HG03045 (cell line): Measurements from ENCODE around the gene TNS2.
"Not testable (repeated sequence)": the region's sequence is repeated elsewhere in the genome, so short reads cannot be mapped to it uniquely, and the experiment has no call there.

ENCODE experiments used
- ATAC-seq: cut with Tn5 transposase; IDR thresholded peaks from one replicate; pipeline ENCODE4 v1.9.1; 2021; ENCODE audit warnings: mild to moderate bottlenecking, moderate library complexity; ENCODE audit not compliant: unreplicated experiment

TNS2 gene, protein sequence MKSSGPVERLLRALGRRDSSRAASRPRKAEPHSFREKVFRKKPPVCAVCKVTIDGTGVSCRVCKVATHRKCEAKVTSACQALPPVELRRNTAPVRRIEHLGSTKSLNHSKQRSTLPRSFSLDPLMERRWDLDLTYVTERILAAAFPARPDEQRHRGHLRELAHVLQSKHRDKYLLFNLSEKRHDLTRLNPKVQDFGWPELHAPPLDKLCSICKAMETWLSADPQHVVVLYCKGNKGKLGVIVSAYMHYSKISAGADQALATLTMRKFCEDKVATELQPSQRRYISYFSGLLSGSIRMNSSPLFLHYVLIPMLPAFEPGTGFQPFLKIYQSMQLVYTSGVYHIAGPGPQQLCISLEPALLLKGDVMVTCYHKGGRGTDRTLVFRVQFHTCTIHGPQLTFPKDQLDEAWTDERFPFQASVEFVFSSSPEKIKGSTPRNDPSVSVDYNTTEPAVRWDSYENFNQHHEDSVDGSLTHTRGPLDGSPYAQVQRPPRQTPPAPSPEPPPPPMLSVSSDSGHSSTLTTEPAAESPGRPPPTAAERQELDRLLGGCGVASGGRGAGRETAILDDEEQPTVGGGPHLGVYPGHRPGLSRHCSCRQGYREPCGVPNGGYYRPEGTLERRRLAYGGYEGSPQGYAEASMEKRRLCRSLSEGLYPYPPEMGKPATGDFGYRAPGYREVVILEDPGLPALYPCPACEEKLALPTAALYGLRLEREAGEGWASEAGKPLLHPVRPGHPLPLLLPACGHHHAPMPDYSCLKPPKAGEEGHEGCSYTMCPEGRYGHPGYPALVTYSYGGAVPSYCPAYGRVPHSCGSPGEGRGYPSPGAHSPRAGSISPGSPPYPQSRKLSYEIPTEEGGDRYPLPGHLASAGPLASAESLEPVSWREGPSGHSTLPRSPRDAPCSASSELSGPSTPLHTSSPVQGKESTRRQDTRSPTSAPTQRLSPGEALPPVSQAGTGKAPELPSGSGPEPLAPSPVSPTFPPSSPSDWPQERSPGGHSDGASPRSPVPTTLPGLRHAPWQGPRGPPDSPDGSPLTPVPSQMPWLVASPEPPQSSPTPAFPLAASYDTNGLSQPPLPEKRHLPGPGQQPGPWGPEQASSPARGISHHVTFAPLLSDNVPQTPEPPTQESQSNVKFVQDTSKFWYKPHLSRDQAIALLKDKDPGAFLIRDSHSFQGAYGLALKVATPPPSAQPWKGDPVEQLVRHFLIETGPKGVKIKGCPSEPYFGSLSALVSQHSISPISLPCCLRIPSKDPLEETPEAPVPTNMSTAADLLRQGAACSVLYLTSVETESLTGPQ (N-terminal part only)

GRCh38 chr12:53049571-53050318, at the start of gene TNS2:
TNS2 (plus strand) TSS chr12:53050065; CDS start chr12:53050186, 121 bp downstream.
- no peak for ATAC-seq

DNA sequence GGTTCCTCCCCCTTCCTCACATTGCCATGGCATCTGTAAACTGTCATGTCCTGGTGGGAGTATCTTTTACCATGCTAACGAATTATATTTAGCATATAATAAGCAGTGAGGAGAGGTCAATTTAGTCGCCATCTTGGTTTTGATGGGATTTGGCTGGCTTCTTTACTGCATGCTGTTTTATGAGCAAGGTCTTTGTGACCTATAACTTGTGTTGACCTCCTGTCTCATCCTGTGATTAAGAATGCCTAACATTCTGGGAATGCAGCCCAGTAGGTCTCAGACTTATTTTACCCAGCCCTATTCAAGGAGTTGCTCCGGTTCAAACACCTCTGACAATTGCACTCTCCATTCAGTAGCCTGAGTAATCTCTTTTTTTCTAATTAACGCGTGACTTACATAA, 45.7 kb upstream of the TNS2 start:
- ATAC-seq = no peak

- no peak for ATAC-seq
These were observed 45.3 kb upstream of the TNS2 start for GRCh38 chr12:53004582-53004981.

DNA sequence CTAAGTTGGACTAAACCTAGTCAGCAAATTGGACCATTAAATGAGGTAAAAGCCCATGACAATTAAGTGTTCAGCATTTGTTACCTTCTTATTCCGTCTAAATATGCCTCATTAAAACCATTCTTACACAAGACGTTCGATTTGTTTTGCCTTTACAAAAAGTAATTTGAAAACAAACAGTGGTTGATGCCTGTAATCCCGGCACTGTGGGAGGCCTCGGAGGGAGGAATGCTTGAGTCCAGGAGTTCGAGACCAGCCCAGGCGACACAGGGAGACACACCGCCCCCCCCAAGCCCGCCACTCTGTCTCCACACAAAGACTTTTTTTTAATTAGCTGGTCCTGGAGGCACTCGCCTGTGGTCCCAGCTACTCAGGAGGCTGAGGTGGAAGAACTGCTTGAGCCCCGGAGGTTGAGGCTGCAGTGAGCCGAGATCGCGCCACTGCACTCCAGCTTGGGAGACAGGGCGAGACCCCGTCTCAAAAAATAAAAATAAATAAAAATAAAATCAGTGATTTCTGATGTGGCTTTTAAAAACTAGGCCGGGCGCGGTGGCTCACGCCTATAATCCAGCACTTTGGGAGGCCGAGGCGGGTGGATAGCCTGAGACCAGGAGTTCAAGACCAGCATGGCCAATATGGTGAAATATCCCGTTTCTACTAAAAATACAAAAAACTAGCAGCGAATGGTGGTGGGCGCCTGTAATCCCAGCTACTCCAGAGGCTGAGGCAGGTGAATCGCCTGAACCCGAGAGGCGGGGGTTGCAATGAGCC, 44.5 kb upstream of the TNS2 start:
- no peak for ATAC-seq

DNA sequence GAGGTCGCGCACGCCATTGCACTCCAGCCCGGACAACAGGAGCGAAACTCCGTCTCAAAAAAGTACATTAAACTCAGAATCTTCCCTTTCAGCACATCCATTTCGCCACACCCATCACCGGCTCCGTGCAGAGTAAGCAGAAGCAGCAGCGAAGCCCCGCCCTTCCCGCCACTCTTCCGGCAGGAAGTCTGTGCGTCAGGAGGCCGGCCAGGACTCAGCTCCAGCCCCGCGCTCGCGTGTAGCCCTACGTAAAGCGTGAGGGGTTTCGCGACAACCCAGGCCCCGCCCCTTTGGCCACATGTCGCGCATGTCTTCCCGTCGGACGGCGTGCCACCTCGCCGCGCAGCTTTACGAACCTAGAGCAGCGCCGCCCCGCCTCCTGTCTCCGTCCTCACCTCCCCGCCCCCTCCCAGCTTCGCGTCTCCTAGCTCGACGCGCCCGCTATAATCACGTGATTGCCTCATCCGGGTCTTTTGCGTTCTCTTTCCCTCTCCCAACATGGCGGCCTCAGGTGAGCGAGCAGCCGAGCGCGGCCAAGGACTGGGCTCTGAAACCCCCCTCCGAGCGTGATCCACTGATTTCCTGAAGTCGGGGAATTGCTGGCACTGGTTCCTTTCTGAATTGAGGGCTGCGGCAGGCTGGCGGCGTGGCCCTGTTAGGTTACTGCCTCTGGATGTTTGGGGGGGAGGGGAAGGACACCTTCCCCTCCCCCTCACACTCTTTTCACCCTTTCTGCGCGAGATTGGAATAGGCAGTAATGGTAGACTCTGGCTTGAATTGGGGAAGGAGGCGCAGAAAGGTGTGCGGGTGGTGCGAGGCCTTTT, 43.7 kb upstream of the TNS2 start, which contains the start of gene EIF4B:
EIF4B (plus strand) TSS at position 471 of the 824 bp plus-strand sequence; CDS start at position 499, 28 bp downstream.
- ATAC-seq = peak; percentile 92

DNA sequence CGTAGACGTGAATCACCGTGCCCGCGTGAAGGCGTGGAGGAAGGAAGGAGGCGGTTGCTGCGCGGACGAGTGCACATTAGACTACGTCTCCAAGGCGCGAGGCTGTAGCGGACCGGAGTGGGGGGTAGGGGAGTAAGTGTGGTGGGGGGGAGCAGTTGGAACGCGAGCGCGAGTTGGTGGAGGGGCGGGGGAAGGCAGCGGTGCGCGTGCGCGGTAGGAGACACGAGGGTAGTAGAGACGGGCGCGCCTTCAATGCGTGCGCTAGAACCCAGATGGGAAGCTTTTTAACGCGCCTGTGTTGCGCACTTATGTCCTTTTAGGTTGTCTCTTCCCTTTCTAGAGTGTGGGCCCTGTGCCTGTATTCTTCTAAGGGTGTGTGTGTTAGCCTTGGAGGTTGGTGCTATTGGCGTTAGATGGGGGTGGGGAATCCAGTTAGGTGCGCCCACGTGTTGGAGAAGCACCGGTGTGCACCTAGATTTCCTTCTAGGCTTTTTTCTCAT, 43.0 kb upstream of the TNS2 start:
- ATAC-seq = no peak

DNA sequence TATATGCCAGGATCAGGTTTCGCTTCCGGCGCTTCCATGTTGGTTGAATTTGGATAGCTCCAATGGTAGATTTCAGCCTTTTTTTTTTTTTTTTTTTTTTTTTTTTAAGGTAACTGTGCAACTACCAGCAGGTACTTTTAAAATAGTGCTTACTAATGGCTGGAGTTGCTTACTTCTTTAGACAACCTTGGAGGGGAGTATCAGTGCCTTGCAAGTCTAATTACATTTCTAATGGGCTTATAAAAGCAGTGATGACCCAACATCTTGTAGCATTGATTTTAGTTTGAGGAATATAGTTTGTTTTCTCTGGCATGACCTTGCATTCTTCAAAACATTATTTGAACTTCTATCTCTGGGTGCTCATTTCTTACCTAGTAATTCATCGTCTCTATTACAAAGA, 42.5 kb upstream of the TNS2 start:
- no peak for ATAC-seq

DNA sequence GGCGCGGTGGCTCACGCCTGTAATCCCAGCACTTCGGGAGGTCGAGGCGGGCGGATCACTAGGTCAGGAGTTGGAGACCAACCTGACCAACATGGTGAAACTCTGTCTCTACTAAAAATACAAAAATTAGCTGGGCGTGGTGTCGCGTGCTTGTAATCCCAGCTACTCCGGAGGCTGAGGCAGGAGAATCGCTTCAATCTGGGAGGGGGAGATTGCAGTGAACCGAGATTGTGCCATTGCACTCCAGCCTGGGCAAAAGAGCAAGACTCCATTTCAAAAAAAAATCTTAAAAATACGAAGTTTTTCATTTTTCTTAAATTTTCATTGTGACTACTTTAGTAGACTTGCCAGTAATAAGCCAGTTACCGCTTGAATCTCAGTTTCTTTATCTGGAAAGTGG, 41.1 kb upstream of the TNS2 start:
- not testable (repeated sequence) for ATAC-seq

DNA sequence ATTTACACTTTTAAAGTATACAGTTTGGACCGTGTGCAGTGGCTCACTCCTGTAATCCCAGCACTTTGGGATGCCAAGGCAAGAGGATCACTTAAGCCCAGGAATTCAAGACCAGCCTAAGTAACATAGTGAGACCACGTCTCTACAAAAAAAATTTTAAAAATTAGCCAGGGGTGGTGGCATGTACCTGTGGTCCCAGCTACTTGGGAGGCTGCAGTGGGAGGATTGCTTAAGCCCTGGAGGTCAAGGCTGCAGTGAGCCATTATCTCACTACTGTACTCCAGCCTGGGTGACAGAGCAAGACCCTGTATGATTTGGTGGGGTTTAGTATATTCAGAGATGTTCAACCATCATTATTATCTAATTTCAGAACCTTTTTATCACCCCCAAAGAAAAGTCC, 38.9 kb upstream of the TNS2 start:
- no peak for ATAC-seq

DNA sequence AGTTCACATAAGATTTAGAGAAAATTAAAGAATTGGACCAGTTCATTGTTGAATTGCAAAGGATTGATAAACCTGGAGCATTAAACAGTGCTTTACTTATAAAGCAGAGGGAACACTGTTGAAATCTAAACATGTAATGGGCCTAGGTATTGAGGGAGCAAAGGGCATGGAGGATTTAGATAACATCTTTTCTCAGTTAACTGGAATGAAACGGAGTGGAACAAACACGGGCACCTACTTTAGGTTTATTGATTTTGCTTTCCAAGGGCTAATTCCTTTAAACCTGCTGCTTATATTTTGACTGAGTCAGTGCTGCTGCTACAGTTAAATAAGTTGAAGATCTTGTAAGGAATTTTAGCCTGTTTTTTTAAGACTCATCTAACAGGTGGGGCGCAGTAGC, 38.0 kb upstream of the TNS2 start:
- no peak for ATAC-seq

DNA sequence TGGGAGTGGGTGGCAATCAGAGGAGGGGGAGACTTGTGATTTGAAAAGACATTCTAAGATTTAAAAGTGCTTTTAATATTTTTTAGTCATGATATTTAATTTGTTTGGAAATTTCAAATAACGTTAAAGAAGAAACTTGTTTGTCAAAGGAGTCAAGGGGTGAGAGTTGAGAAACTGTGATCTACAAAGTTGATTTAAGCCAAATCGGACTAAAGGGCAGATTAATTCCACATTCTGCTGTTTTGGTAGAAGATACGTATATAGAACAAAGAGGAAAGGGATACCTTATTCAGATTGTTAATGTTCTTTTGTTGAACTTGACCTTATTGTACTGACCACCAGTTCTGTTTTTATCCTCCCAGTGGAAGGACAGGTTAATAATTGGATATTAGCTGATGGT, 36.9 kb upstream of the TNS2 start:
- no peak for ATAC-seq

DNA sequence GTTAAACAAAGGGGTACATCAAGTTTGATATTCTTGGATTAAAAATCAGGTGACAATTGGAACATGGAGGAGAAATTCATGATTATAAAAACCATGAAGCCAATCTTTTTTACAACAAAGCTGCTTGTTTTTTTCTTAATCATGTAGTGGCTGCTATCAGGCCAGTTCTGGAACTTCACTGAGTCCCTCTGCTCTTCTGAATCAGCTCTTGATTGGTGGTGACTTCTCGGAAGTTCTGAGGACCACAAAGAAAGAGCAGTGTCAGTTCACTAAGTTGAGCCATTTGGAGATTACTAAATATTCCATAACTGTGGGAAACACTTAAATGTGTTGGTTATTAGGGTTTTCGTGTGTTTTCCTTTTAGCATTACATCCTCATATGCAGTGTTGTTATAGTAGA, 35.2 kb upstream of the TNS2 start:
- no peak for ATAC-seq

GRCh38 chr12:53025250-53025649, 24.6 kb upstream of the TNS2 start:
- ATAC-seq = no peak

- not testable (repeated sequence) for ATAC-seq
These were observed 22.9 kb upstream of the TNS2 start for GRCh38 chr12:53027014-53027413.

GRCh38 chr12:53031616-53032015, 18.2 kb upstream of the TNS2 start:
- ATAC-seq = no peak

GRCh38 chr12:53033832-53034231, 16.0 kb upstream of the TNS2 start:
- ATAC-seq = not testable (repeated sequence)

DNA sequence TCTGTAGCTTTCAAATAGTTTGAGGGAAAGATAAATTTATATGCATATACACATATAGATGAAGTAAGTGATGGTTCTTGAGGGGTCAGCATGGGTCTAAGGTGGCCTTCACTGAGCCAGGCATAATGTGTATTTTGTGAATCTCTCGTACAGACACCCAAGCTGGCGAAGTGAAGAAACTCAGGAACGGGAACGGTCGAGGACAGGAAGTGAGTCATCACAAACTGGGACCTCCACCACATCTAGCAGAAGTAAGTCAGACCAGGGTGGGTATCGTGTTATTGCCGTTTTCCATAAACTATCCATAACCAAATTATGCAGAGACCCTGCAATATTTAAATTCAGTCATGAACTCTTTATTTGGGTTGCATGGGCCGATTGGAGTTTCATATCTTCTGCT, 15.4 kb upstream of the TNS2 start:
- ATAC-seq = no peak

GRCh38 chr12:53036802-53037201, 13.1 kb upstream of the TNS2 start:
- no peak for ATAC-seq
